GM23248 (cell line): ENCODE measurements around the gene PMP22. TPM values are rescaled to one million over a fixed set of nuclear protein-coding genes. Genes with fewer than 3 reads are reported as not detected.

Source experiments
- DNase-seq: peaks from one replicate; pipeline ENCODE4 v3.0.0-alpha.2; 2015
- H2AFZ ChIP-seq: fragments of 200-600 bp; sonication (generic); 2 replicates; pipeline ENCODE4 v1.6.1; 2016; ENCODE audit warnings: antibody characterized with exemption
- H3F3A ChIP-seq: fragments of 200-600 bp; sonication (generic); 2 replicates; pipeline ENCODE4 v1.6.1; 2016; ENCODE audit warnings: mild to moderate bottlenecking, antibody characterized with exemption, mixed run types; ENCODE audit not compliant: insufficient read depth
- H3K27ac ChIP-seq: fragments of 200-600 bp; sonication (generic); 2 replicates; pipeline ENCODE4 v1.5.1; 2016; ENCODE audit warnings: mild to moderate bottlenecking
- H3K27me3 ChIP-seq: fragments of 200-600 bp; sonication (generic); replicated peaks from 2 replicates; pipeline ENCODE4 v1.6.1; 2016; ENCODE audit warnings: mild to moderate bottlenecking; ENCODE audit not compliant: insufficient read depth
- H3K36me3 ChIP-seq: fragments of 200-600 bp; sonication (generic); 2 replicates; pipeline ENCODE4 v1.6.1; 2016; ENCODE audit warnings: low read depth, mild to moderate bottlenecking
- H3K4me1 ChIP-seq: fragments of 200-600 bp; sonication (generic); 2 replicates; pipeline ENCODE4 v1.6.1; 2016; ENCODE audit warnings: mild to moderate bottlenecking; ENCODE audit not compliant: insufficient read depth
- H3K4me2 ChIP-seq: fragments of 200-600 bp; sonication (generic); one replicate; pipeline ENCODE4 v1.6.1; 2016; ENCODE audit warnings: mild to moderate bottlenecking; ENCODE audit not compliant: unreplicated experiment
- H3K4me3 ChIP-seq: fragments of 200-600 bp; sonication (generic); 2 replicates; pipeline ENCODE4 v1.5.1; 2016; ENCODE audit warnings: mild to moderate bottlenecking
- H3K79me2 ChIP-seq: fragments of 200-600 bp; sonication (generic); 2 replicates; pipeline ENCODE4 v1.6.1; 2016; ENCODE audit warnings: mild to moderate bottlenecking; ENCODE audit not compliant: insufficient read depth
- H3K9ac ChIP-seq: fragments of 200-600 bp; sonication (generic); 2 replicates; pipeline ENCODE4 v1.6.1; 2016; ENCODE audit warnings: mild to moderate bottlenecking
- H3K9me2 ChIP-seq: fragments of 200-600 bp; sonication (generic); 2 replicates; pipeline ENCODE4 v1.6.1; 2016; ENCODE audit warnings: mixed run types, mild to moderate bottlenecking, moderate library complexity; ENCODE audit not compliant: insufficient read depth
- H3K9me3 ChIP-seq: fragments of 200-600 bp; sonication (generic); one replicate; pipeline ENCODE4 v1.6.1; 2017; ENCODE audit warnings: low read depth
- H4K20me1 ChIP-seq: fragments of 200-600 bp; sonication (generic); 2 replicates; pipeline ENCODE4 v1.6.0; 2016; ENCODE audit not compliant: insufficient read depth
- EZH2 ChIP-seq: fragments of 200-600 bp; sonication (generic); IDR thresholded peaks from 2 replicates; pipeline ENCODE4 v1.6.1; 2018; ENCODE audit warnings: antibody characterized with exemption, mild to moderate bottlenecking; ENCODE audit not compliant: insufficient read depth, poor library complexity, severe bottlenecking
- EZH2phosphoT487 ChIP-seq: fragments of 200-600 bp; sonication (generic); IDR thresholded peaks from 2 replicates; pipeline ENCODE4 v1.6.1; 2018; ENCODE audit warnings: antibody characterized with exemption, moderate library complexity, mild to moderate bottlenecking, low read depth; ENCODE audit not compliant: insufficient read depth
- WGBS, 2 experiments: methylation state at CpG; one replicate each; pipeline ENCODE4 v1.1.6; 2015 to 2017; ENCODE audit warnings: low lambda C conversion rate in 2 of 2, low coverage in 1 of 2; ENCODE audit errors: missing lambda C conversion rate in 2 of 2; 5-methylcytosine and 5-hydroxymethylcytosine counted together
- in situ Hi-C: fragments of 300-500 bp; cut with MboI; formaldehyde crosslinking; loops from 2 replicates; pipeline ENCODE4 v1.15.0; 2020
- polyA plus RNA-seq: library from polyadenylated mRNA; unstranded; fragments of >200 nt; fragmentation: Nextera tagmentation; extraction: Ambion mirVana; gene quantifications from 2 replicates; pipeline ENCODE4 v1.2.1, GENCODE V29; 2016
- total RNA-seq: library from RNA; depleted of rRNA; stranded (reverse); fragments of >200 nt; shearing (Covaris generic); gene quantifications from 2 replicates; pipeline ENCODE4 v1.2.3, GENCODE V29; 2014

Gene PMP22
- total and polyA plus RNA-seq, 2 experiments from 2014 or later, result 67.2 to 124 TPM

GRCh38 chr17:15278380-15278779, 13.3 kb upstream of the PMP22 start:
- Histone ChIP-seq H3K79me2 (no peaks in the 10 kb centered on the region), H3F3A (peaks cover 36% of the 10 kb centered on the region), H3K4me1 (peaks cover 24% of the 10 kb centered on the region), H3K9ac (peak overlapping the region; percentile 74), H3K4me3 (peak overlapping the region; percentile 56), H3K9me2 (no peaks in the 10 kb centered on the region), H2AFZ (peak overlapping the region; percentile 44), H3K36me3 (no peaks in the 10 kb centered on the region), H3K4me2 (peak overlapping the region; percentile 70), H3K9me3 (no peaks in the 10 kb centered on the region), H3K27me3 (no peaks in the 10 kb centered on the region), H4K20me1 (no peaks in the 10 kb centered on the region), H3K27ac (peak overlapping the region; percentile 86)
- DNase-seq, result no peak
- 6 to 10% methylated on average over 6 of the region's 6 CpGs for WGBS, 2 experiments
- TF ChIP-seq EZH2 (no peak), EZH2phosphoT487 (no peak)
- in situ Hi-C loops, result no loop called here

GRCh38 chr17:15274017-15274416, 8.9 kb upstream of the PMP22 start:
- H3F3A ChIP-seq, result peaks cover 33% of the 10 kb centered on the region
- TF ChIP-seq EZH2 (no peak), EZH2phosphoT487 (no peak)
- no peak overlapping the region for H3K4me3 ChIP-seq
- WGBS, 2 experiments, result 93 to 95% methylated on average over 3 of the region's 3 CpGs
- DNase-seq, result no peak
- no peaks in the 10 kb centered on the region for H4K20me1 ChIP-seq
- H3K79me2 ChIP-seq, result no peaks in the 10 kb centered on the region
- no peak overlapping the region for H3K27ac ChIP-seq
- H3K4me2 ChIP-seq, result no peak overlapping the region
- no peaks in the 10 kb centered on the region for H3K9me3 ChIP-seq
- 0 out of 2 replicates have a peak overlapping the region, but pooled peaks have one; percentile 39 for H3K9ac ChIP-seq
- H3K9me2 ChIP-seq, result no peaks in the 10 kb centered on the region
- H3K36me3 ChIP-seq, result no peaks in the 10 kb centered on the region
- in situ Hi-C loops, result no loop called here
- H3K4me1 ChIP-seq, result peaks cover 37% of the 10 kb centered on the region
- H2AFZ ChIP-seq, result no peak overlapping the region
- H3K27me3 ChIP-seq, result no peaks in the 10 kb centered on the region

GRCh38 chr17:15273141-15273793, 8.1 kb upstream of the PMP22 start:
- Histone ChIP-seq H3K79me2 (no peaks in the 10 kb centered on the region), H3K4me1 (peaks cover 31% of the 10 kb centered on the region), H3K4me2 (peak overlapping the region; percentile 15), H3K27me3 (peaks cover 4% of the 10 kb centered on the region; the same call in 1 of the 2 replicates), H2AFZ (no peak overlapping the region), H3K4me3 (no peak overlapping the region), H4K20me1 (no peaks in the 10 kb centered on the region), H3K27ac (peak overlapping the region; percentile 80), H3K9me3 (no peaks in the 10 kb centered on the region), H3F3A (peaks cover 27% of the 10 kb centered on the region), H3K36me3 (no peaks in the 10 kb centered on the region), H3K9ac (peak overlapping the region; percentile 39), H3K9me2 (no peaks in the 10 kb centered on the region)
- WGBS, 2 experiments, result 20 to 22% methylated on average over 5 of the region's 5 CpGs
- in situ Hi-C loops, result no loop called here
- TF ChIP-seq EZH2phosphoT487 (peak; percentile 84; the same call in 1 of the 2 replicates), EZH2 (no peak)
- peak; percentile 97 for DNase-seq

- Histone ChIP-seq H4K20me1 (no peaks in the 10 kb centered on the region), H3K4me2 (no peak overlapping the region), H3K27me3 (peaks cover 7% of the 10 kb centered on the region; the same call in 1 of the 2 replicates), H3K9me3 (no peaks in the 10 kb centered on the region), H3K9me2 (no peaks in the 10 kb centered on the region), H3K27ac (no peak overlapping the region), H3K4me3 (no peak overlapping the region), H3K9ac (no peak overlapping the region), H3K4me1 (peaks cover 25% of the 10 kb centered on the region), H2AFZ (no peak overlapping the region), H3F3A (peaks cover 20% of the 10 kb centered on the region), H3K79me2 (no peaks in the 10 kb centered on the region), H3K36me3 (no peaks in the 10 kb centered on the region)
- in situ Hi-C loops, result no loop called here
- DNase-seq, result peak; percentile 62
- WGBS, 2 experiments, result 73 to 78% methylated on average over 6 of the region's 6 CpGs
- TF ChIP-seq EZH2phosphoT487, result no peak
- no peak for TF ChIP-seq EZH2
These were observed 6.6 kb upstream of the PMP22 start for GRCh38 chr17:15271741-15272140.
